ENCODE measurements around the gene LST1. TPM values are rescaled to one million over a fixed set of nuclear protein-coding genes. Genes with fewer than 3 reads are reported as not detected.
A peak's percentile ranks its signal among the peaks of the same experiment; 100 is the strongest.

LST1 gene
- total and polyA plus RNA-seq, 9 donors, result 3.8 to 34.0 (median 8.6) TPM

GRCh38 chr6:31619805-31620585, 33.9 kb downstream of the LST1 start:
- Histone ChIP-seq H3K4me3 (peak overlapping the region; percentile 82), H3K27me3 (no peaks in the 10 kb centered on the region), H3K36me3 (no peaks in the 10 kb centered on the region), H3K4me1 (ENCODE audit: insufficient read depth) (peaks cover 1% of the 10 kb centered on the region), H3K27ac (peak overlapping the region; percentile 82 to 98), H3K9me3 (no peaks in the 10 kb centered on the region)
- intact Hi-C loops (cut with DNase I), result loop anchor here in 2 of 4 donors (2.0 to 10.0 kb wide), 3 partner anchors 33 to 1653 kb away; partner anchors contain the start of genes ATP6V1G2 (in 1 of the 2), BAG6 (in 1 of the 2), DDX39B (in 1 of the 2) and NFKBIL1 (in 1 of the 2)
- peak; percentile 97 to 98 (median 98) for DNase-seq
- peak; percentile 10 for TF ChIP-seq EP300 (IDR thresholded peaks at IDR 0.05)
- peak; percentile 98 for TF ChIP-seq POLR2A (IDR thresholded peaks at IDR 0.05)
- TF ChIP-seq CTCF (IDR thresholded peaks at IDR 0.05), result peak in 1 of 3 donors; percentile 55
- 0 to 1% (median 0%) methylated on average over 50 of the region's 50 CpGs for WGBS, 3 donors

GRCh38 chr6:31620586-31621319, 34.7 kb downstream of the LST1 start, which contains the start of gene PRRC2A:
PRRC2A (plus strand) TSS chr6:31620715; CDS start chr6:31622790, 2,075 bp downstream.
- H3K4me1 ChIP-seq (ENCODE audit: insufficient read depth), result peaks cover 1% of the 10 kb centered on the region
- H3K4me3 ChIP-seq, result peak within 1 kb of the TSS; percentile 82
- no peaks in the 10 kb centered on the region for H3K36me3 ChIP-seq
- intact Hi-C loops (cut with DNase I), result loop anchor here in 2 of 4 donors (2.0 to 5.0 kb wide), 2 partner anchors 32 to 1653 kb away; partner anchors contain the start of gene BAG6 (in 1 of the 2)
- DNase-seq, result peak in 4 of 5 donors; percentile 83 to 96 (median 96)
- no peak for TF ChIP-seq EP300 (IDR thresholded peaks at IDR 0.05)
- TF ChIP-seq POLR2A (IDR thresholded peaks at IDR 0.05), result peak; percentile 65
- H3K27me3 ChIP-seq, result no peaks in the 10 kb centered on the region
- H3K9me3 ChIP-seq, result no peaks in the 10 kb centered on the region
- H3K27ac ChIP-seq, result peak within 1 kb of the TSS; percentile 96 to 98
- WGBS, 3 donors, result 1% methylated on average over 26 to 67 of the region's 67 CpGs

GRCh38 chr6:31621320-31621939, 35.4 kb downstream of the LST1 start:
- Histone ChIP-seq H3K36me3 (no peaks in the 10 kb centered on the region), H3K27ac (peak overlapping the region; percentile 96 to 98), H3K4me3 (peak overlapping the region; percentile 82), H3K4me1 (ENCODE audit: insufficient read depth) (peaks cover 1% of the 10 kb centered on the region), H3K27me3 (no peaks in the 10 kb centered on the region), H3K9me3 (no peaks in the 10 kb centered on the region)
- WGBS, 3 donors, result 2 to 4% (median 2%) methylated on average over 15 of the region's 15 CpGs
- no peak for DNase-seq
- intact Hi-C loops (cut with DNase I), result loop anchor here in 2 of 4 donors (2.0 to 5.0 kb wide), 2 partner anchors 31 to 1654 kb away; partner anchors contain the start of gene BAG6 (in 1 of the 2)
- no peak for TF ChIP-seq CTCF (IDR thresholded peaks at IDR 0.05)
- TF ChIP-seq EP300 (IDR thresholded peaks at IDR 0.05), result no peak
- TF ChIP-seq POLR2A (IDR thresholded peaks at IDR 0.05), result no peak

DNA sequence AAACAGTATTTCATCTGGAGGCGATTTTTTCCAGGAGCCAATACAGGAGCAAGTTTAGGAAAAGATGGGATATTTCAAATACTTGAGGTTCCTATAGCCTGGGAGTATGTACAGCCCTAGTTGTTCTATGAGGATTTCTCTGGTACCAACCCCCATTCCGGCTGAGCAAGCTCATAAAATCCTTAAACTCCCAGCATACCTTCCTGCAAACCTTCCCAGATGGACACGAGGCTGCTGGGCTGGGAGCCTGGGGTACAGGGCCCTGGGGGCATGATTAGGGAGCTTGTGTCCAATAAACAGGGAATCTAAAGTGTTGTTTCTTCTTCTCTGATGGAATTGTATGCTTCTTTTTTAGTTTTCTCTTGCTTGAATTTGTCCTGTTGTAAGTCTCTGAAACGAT, 35.9 kb downstream of the LST1 start:
- DNase-seq, result no peak
- 10 to 15% (median 13%) methylated on average over 4 of the region's 4 CpGs for WGBS, 3 donors
- no peak for TF ChIP-seq POLR2A (IDR thresholded peaks at IDR 0.05)
- no peak for TF ChIP-seq EP300 (IDR thresholded peaks at IDR 0.05)
- TF ChIP-seq CTCF (IDR thresholded peaks at IDR 0.05), result no peak
- no peaks in the 10 kb centered on the region for H3K36me3 ChIP-seq
- peak overlapping the region in 1 of 2 donors; percentile 98 for H3K27ac ChIP-seq
- peaks cover 1% of the 10 kb centered on the region for H3K4me1 ChIP-seq (ENCODE audit: insufficient read depth)
- intact Hi-C loops (cut with DNase I), result loop anchor here in 2 of 4 donors (2.0 to 5.0 kb wide), 2 partner anchors 31 to 1655 kb away; partner anchors contain the start of gene BAG6 (in 1 of the 2)
- H3K4me3 ChIP-seq, result peak overlapping the region; percentile 82
- no peaks in the 10 kb centered on the region for H3K27me3 ChIP-seq
- no peaks in the 10 kb centered on the region for H3K9me3 ChIP-seq
